Measurements from ENCODE around the gene HCAR3. TPM values are rescaled to one million over a fixed set of nuclear protein-coding genes. Genes with fewer than 3 reads are reported as not detected.

HCAR3 gene
- total and polyA plus RNA-seq, 2 of the 8 experiments (the other 6 are each of a cell fraction or from before 2014, with no cell fraction given) = not detected

DNA sequence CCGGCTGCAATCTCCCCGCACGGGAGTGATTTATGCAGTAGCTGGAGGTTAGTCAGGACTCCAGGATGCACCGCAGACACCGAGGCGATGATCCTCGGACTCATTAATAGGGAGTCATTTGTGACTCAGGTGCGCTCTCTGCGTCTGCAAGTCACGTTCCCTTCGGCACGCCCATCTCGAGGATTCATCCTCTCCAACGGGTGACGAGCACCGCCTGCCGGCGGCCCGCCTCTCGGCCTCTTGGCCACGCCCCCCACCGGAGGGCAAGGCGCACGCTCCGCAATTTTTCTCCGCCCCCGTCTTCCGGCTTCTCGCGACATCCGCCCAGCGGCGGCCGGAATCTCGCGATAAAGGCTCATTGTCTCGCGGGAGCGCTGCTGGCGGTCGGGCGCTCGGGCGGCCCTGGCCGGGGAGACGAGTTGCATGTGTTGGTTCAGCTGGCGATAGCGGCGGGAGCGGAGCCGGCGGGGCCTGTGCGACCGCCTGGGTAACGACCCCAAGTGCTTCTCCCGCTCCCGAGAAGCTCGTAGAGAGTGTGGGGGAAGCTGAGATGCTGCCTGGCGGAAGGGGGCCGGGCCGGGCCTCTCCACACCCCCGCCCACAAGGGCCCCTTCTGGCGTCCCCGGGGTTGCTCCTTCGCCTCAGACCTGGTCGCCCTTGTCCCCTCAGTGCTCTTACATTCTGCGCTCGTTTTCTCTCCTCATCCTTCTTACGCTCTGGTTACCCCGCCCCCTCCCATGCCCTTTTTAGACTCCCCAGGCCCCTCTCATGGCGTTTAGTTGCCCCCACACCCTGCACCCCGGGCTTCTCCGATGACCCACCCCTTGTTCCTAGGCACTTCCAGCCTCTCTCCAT is 36.1 kb upstream of the HCAR3 start, which contains the start of gene DENR:
Gene DENR, plus strand, starts transcription at position 361 of the 855 bp plus-strand sequence. CDS start 878 bp downstream, outside the sequence.
- Histone ChIP-seq H3K14ac (ENCODE audit: insufficient read length) (no peak within 1 kb of the TSS), H3K4ac (replicated peaks; ENCODE audit: insufficient read length, low read depth, low read length) (peak within 1 kb of the TSS; percentile 36), H4K91ac (replicated peaks; ENCODE audit: insufficient read length, low read length) (peak within 1 kb of the TSS; percentile 69), H4K8ac (ENCODE audit: extremely low read depth, insufficient read depth, low read length) (peak within 1 kb of the TSS; percentile 99), H3K27me3 (replicated peaks in 1 of 4; ENCODE audit: control insufficient read depth in 3 of 4, extremely low read depth in 1 of 4, insufficient read depth in 3 of 4, low read length in 3 of 4) (no peaks in the 10 kb centered on the region), H3K4me2 (ENCODE audit: insufficient read depth in 1 of 2, low read depth in 2 of 2, low read length in 2 of 2) (peak within 1 kb of the TSS; percentile 85 to 96), H2BK20ac (ENCODE audit: low read length) (peak within 1 kb of the TSS; percentile 34; the same call in 1 of the 2 replicates), H3K4me3 (ENCODE audit: extremely low read depth in 1 of 4, insufficient read depth in 2 of 4, low read depth in 3 of 4, low read length in 4 of 4) (peak within 1 kb of the TSS; percentile 79 to 98 (median 88)), H3K9ac (replicated peaks in 1 of 4; ENCODE audit: extremely low read depth in 1 of 4, low read depth in 3 of 4, low read length in 3 of 4) (peak within 1 kb of the TSS; percentile 95 to 99 (median 98)), H3K23me2 (ENCODE audit: low read depth, low read length) (0 out of 2 replicates have a peak, but pooled peaks cover 7% of the 10 kb centered on the region), H3K27ac (ENCODE audit: low read depth, low read length) (peak within 1 kb of the TSS; percentile 83), H3K56ac (replicated peaks; ENCODE audit: insufficient read length, low read depth, low read length) (peak within 1 kb of the TSS; percentile 77), H3K36me3 (ENCODE audit: control insufficient read depth in 2 of 4, insufficient read depth in 4 of 4, low read length in 3 of 4) (peaks cover 14 to 32% (median 27%) of the 10 kb centered on the region in 4 experiments), H2AK5ac (ENCODE audit: low read depth, low read length) (peak within 1 kb of the TSS; percentile 99), H3K79me1 (ENCODE audit: low read depth, low read length) (peaks cover 2% of the 10 kb centered on the region; the same call in 1 of the 2 replicates), H3K18ac (ENCODE audit: extremely low read depth, low read length) (peak within 1 kb of the TSS; percentile 89), H2BK5ac (ENCODE audit: low read depth, low read length) (peak within 1 kb of the TSS; percentile 93), H2BK120ac (replicated peaks; ENCODE audit: low read depth, low read length) (no peak within 1 kb of the TSS), H4K5ac (ENCODE audit: insufficient read length, low read depth, low read length) (peak within 1 kb of the TSS; percentile 78), H2BK15ac (ENCODE audit: low read length) (no peak within 1 kb of the TSS; the same call in 1 of the 2 replicates), H3K79me2 (ENCODE audit: control insufficient read depth in 1 of 2, insufficient read depth in 2 of 2, low read length in 2 of 2) (peaks cover 0 to 42% of the 10 kb centered on the region in 2 experiments; a peak in 3 of 4 replicates), H3K23ac (ENCODE audit: insufficient read length) (no peak within 1 kb of the TSS), H3K4me1 (replicated peaks in 1 of 4; ENCODE audit: control insufficient read depth in 3 of 4, insufficient read depth in 4 of 4, low read length in 3 of 4) (peaks cover 2 to 9% (median 6%) of the 10 kb centered on the region in 4 experiments; a peak in 5 of 7 replicates), H3K9me3 (ENCODE audit: insufficient read depth in 2 of 2, low read depth in 1 of 2, low read length in 1 of 2) (no peaks in the 10 kb centered on the region), H2AFZ (ENCODE audit: low read length) (no peak within 1 kb of the TSS; the same call in 1 of the 2 replicates), H4K20me1 (replicated peaks in 1 of 2; ENCODE audit: control insufficient read depth in 1 of 2, insufficient read depth in 2 of 2, low read length in 2 of 2) (peaks cover 2 to 3% of the 10 kb centered on the region in 2 experiments), H2BK12ac (ENCODE audit: low read depth, low read length) (peak within 1 kb of the TSS; percentile 72; the same call in 1 of the 2 replicates)
- WGBS, 2 experiments (ENCODE audit: extremely low coverage in 1 of 2, insufficient coverage in 1 of 2, insufficient read length in 1 of 2, insufficient replicate concordance in 2 of 2, low coverage in 1 of 2, low lambda C conversion rate in 2 of 2, missing lambda C conversion rate in 1 of 2) = 2% methylated on average over 69 of the region's 73 CpGs; no CpG with 5 or more reads in 1 of the 2 experiments
- POLR2A ChIA-PET (ENCODE audit: partially characterized antibody) = interaction anchor here (0.8 to 2.3 kb wide), 14 partner anchors 12 to 255 kb away, joined by 3 to 16 read pairs (median 4); partner anchors contain the start of genes KNTC1 and RSRC2
- DNase-seq (ENCODE audit: low read depth in 1 of 2, low spot score in 2 of 2) = peak; percentile 96 to 100
- no peak for FAIRE-seq
- CTCF ChIA-PET (ENCODE audit: partially characterized antibody) = interaction anchor here (0.6 to 3.0 kb wide), 8 partner anchors 10 to 122 kb away, joined by 3 to 19 read pairs (median 4); no protein-coding TSS in a partner anchor
- TF ChIP-seq ZNF274 (IDR thresholded peaks at IDR 0.05; ENCODE audit: borderline replicate concordance, extremely low read depth, low read length) (no peak), EGR1 (IDR thresholded peaks at IDR 0.05; ENCODE audit: borderline replicate concordance, low read depth, low read length) (peak; percentile 99), SP4 (IDR thresholded peaks at IDR 0.05; ENCODE audit: low read length) (peak; percentile 91; the same call in 1 of the 2 replicates), CEBPB (IDR thresholded peaks at IDR 0.05; ENCODE audit: low read depth, low read length) (no peak), RNF2 (IDR thresholded peaks at IDR 0.05; ENCODE audit: borderline replicate concordance, low read depth, low read length, missing control alignments, poor library complexity, severe bottlenecking) (no peak), ASH2L (IDR thresholded peaks at IDR 0.05; ENCODE audit: low read length) (peak; percentile 72), YY1 (IDR thresholded peaks at IDR 0.05; ENCODE audit: low read depth, low read length) (peak; percentile 41; the same call in 1 of the 2 replicates)
- TF ChIP-seq, protein P1, sequence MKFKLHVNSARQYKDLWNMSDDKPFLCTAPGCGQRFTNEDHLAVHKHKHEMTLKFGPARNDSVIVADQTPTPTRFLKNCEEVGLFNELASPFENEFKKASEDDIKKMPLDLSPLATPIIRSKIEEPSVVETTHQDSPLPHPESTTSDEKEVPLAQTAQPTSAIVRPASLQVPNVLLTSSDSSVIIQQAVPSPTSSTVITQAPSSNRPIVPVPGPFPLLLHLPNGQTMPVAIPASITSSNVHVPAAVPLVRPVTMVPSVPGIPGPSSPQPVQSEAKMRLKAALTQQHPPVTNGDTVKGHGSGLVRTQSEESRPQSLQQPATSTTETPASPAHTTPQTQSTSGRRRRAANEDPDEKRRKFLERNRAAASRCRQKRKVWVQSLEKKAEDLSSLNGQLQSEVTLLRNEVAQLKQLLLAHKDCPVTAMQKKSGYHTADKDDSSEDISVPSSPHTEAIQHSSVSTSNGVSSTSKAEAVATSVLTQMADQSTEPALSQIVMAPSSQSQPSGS (IDR thresholded peaks at IDR 0.05; ENCODE audit: low read length) = peak; percentile 99

Data from H1 (cell line).